GM19438 (cell line): ENCODE measurements around the gene SLC6A13.

ENCODE experiments used
- ATAC-seq: cut with Tn5 transposase; IDR thresholded peaks from one replicate; pipeline ENCODE4 v1.9.1; 2021; ENCODE audit warnings: low read depth; ENCODE audit not compliant: unreplicated experiment

The SLC6A13 gene

DNA sequence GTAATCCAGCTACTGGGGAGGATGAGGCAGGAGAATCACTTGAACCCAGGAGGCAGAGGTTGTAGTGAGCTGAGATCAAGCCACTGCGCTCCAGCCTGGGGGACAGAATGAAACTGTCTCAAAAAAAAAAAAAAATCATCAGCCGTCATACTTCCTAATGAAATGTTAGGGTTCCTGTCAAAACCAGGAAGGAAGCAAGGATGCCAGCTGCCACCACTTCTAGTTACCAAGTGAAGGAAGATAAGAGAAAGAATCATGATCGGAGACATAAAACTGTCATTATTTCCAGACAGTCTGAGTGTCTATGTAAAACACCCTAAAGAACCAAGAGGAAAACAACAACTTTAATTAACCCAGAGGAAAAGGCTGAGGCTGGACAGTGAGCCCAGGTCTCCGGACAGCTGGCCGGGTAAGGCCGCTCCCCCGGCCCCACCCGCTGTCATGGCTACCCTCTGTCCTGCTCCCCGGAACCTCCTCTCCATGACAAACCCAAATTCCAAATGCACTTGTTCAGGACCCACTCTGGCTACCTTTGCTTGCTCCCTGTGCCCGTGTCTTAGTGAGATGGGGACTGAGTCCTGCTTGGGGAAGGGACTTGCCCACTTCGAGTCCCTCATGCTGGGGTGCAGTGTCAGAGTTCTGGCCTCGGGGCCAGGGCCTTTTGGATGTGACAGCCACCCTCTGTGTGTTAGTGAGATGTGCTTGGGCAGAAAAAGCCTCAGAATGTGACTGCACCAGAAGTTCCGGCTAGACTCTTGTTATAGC is 77.6 kb downstream of the SLC6A13 start:
- no peak for ATAC-seq

DNA sequence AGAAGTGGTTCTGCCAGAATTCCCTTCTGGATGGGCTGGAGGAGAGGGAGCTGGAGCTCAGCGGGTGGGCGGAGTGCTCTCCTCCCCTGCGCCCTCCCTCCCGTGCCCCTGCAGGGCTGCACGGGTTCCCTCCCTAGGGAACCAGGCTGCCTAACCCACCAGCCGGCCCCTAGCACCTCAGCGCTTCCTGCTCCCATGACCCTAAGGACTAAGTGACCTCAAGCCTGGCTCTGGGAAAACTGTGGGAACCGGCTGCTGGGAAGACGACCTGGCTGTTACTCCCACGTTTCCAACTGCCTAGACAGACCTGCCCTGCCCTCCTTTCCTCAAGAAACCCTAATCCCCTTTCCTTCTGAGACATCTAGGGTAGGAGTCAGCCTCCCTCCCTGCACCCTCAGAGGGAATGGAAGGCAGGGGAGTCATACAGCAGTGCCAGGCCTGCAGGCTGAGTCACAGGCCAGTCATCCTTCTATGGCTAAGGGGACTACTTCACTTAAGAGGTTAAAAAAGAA is 80.2 kb downstream of the SLC6A13 start:
- no peak for ATAC-seq

- ATAC-seq = no peak
These were observed 80.7 kb downstream of the SLC6A13 start for GRCh38 chr12:181921-182320.

DNA sequence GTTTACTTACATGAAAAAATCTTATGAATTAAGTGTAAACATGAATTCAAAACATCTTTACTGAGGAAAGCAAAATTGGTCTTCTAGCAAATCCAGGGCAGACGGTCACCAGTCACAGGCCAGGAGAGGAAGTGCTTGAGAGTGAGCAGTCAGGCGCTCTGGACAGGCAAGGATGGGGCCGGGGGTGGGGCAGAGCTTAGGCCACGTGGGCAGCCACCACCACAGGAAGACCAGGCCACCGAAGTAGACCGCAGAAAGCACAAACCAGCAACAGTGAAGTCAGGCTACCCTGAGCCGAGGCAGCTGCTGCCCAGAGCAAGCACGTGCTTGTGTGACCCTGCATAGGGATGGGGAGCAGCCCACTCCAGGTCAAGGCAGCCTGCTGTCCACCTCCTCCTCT is 82.2 kb downstream of the SLC6A13 start:
- ATAC-seq = no peak

DNA sequence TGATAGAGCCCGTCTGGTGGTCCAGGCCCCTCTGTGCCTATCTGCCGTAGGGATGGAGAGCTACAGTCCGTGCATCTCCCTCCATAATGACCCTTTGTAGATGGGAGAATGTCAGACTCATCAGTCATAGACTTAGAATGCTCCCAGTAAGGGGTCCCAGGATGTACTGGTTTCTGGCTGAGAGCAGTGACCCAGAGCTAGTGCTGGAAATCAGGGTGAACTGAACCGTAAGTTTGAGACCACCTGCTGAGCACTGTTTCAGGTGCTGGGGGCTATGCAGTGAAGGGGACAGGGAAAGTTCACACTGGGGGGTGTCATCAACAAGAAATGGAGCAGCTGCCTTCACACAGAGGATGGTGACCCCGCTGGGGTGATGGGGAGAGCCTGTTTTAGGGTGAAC is 82.8 kb downstream of the SLC6A13 start:
- ATAC-seq = no peak

DNA sequence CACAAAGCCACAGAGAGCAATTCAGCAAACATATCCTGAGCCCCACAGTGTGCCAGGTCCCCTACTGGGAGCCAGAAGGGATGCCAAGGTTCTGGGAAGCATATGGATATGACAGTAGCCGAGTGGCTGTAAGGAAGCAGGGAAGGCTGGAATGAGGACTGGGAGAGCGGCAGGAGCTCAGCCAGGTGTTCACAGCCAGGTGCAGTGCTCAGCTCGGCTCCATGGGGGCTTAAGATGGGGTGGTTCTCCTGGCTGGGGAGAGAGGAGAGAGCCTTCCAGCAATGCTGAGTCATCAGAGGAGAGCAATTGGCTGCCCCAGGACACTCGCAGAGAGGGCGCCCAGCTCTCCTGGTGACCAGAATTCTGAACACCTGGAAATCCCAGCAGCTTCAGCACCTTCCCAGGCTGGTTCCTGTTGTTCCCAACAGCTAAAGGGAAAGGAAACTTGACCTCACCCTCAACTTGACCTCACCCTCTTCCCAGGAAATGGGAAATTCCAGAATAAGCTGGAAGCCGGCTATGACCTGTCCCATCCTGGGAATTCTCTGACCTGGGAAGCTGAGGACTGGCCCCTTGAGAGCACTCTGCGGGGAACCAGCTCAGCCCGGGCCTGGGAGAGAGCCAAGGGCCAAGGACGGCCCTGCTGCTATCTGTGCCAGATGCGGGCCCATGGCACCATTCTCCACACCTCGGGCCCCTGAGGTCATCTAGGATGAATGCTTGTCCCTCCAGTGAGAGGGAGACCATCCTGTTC is 83.3 kb downstream of the SLC6A13 start:
- no peak for ATAC-seq

DNA sequence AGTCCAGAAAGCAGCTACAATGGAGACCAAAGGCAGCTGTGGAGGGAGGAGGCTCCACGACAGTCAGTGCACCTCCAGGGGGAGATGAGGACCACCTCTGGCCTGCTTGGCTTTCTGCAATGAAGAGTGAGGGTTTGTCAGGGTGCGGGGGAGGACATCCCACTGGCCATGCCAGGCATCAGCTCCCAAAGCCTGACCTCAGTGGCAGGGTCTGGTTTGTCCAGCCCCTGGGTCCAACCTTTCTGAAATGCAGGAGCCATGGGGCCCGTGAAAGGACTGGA is 83.9 kb downstream of the SLC6A13 start:
- ATAC-seq = no peak

DNA sequence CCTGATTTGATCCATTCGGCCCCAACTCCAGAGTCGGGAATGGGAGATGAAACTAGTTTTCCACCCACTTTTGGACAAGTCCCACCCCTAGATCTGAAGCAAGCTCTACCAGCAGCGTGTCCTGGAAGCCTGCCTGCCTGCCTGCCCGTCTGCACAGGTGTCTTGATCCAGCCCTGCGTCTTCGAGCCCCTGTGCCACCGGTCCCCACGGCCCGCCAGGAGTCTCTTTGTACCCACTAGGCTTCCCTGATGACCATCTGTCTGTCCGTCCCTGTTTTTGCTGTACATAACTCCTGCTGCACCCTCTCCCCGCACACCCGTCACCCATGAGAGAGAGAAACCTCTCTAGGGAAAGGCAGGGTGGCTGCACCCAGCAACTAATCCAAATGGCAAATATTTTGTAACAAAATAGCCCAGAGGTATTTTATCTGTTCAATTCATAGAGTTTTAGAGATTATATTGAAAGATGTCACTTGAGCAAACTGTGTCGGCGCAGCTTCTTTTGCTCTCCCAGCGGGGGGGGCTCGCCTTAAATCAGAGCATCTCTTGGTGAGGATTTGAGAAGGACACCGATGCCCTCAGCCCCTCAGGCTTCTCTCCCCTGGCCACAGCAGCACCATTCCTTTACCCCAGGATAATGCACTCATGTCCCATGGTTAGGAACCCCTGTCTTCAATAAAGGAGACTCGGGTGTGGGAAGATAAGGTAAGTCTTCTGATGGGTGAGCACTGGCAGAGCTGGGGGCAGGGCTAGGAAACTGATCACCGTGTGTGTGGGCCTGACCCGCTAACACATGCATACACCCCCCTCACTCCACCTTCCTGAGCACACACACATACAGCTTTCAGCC is 84.4 kb downstream of the SLC6A13 start:
- no peak for ATAC-seq

DNA sequence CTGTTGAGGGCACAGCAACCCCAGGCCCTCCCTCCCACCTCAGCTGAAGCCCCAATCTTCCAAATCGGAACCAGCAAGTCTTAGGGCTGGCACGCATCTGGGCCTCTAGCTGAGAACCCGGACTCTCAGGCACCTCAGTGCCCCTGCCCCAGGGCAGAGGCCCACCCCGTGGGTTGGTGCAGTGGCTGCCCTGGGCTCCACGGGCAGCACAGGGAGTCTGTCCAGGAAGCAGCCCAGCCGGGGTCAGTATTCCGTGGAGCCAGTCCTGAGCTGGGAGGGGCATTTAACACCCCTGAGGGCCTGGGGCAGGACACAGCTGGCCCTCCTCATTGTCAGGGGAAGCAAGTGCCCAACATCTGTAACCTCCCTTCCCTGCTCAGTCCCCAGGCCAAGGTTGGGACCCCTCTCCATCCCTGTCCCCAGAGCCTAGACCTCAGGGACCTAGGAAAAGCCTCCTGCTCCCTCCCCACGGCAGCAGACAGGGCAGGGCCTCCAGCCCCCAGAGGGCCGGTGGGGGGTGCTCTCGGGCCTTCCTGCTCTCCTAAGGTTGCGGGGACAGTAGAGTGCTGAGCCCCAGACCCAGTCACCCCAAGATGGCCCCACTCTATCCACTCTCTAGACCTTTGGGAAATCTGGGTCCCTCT is 85.2 kb downstream of the SLC6A13 start:
- no peak for ATAC-seq

DNA sequence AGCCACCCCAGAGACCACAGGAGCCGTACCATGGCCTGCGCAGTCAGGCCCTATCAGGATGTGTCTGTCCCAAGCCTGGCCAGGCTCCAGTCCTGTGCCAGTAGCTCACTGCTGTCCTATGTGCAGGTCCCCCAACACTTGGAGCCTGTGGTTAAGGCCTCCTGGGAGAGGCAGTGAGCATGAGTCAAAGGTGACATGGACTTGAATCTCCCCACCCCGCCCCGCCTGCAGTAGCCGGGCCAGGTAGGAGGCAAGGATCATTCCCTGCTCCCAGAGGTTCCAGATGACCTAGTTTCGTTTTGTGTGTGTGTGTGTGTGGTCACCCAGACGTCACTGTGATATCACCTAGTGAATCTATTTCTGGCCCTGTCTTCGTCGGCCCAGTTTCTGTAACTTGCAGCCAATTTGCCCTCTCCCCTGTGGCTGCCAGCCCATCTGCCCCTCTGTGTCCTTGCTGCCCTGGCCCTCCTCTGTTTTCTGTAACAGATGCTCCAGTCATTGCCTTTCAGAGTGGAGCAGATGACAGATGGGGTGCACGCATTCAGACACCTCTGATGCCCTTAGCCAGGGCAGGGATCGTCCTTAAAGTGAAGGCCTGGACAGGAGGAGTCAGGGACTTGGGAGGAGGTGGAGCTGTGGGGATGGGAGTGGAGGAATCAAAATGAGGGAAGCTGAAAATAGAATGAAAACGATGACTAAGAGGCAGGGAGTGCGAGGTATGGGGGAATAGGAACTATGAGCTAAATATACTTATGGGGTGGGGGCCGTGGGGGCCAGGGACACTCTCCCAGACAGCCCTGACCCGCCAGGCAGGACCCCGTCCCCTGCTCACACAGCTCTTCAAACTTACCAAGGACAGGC is 86.1 kb downstream of the SLC6A13 start:
- ATAC-seq = no peak

DNA sequence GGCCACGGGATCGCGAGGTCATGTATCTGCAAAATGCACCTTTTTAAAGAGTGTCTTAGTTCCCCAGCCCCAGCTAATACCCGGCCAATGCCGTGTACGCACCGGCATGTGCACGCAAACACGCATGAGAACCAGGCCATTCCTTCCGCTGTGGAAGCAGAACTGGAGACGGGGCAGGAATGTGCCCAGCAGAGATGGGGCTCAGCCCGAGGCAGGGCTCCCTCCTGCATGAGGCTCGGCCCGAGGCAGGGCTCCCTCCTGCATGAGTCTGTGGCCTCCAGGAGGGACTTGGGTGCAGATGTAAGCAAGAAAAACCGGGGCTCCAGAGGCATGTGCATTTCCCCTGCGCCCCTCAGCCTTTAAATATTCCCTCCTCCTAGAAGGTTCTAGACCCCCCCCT is 86.9 kb downstream of the SLC6A13 start:
- ATAC-seq = no peak

GRCh38 chr12:175250-175649 is 87.4 kb downstream of the SLC6A13 start:
- no peak for ATAC-seq

- no peak for ATAC-seq
These were observed 88.0 kb downstream of the SLC6A13 start for GRCh38 chr12:174596-174995.

DNA sequence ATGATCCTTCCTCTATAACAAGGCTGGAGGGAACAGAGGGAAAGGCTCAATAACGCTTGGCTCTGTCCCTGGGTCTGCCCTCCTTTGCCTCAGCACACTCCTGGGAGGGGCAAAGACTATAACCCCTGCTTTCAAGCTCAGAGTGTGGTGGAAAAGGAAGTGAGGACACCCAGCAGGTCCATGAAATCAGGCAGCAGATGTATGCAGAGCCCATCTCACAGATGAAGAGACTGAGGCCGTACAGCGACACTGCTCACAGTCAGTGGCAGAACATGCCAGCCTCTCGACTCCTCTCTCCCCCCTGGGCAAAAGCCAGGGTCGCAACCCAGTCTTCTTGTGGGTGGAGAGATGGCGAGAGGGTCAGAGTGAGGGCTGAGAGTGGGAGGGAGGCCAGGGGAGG is 88.5 kb downstream of the SLC6A13 start:
- ATAC-seq = no peak

DNA sequence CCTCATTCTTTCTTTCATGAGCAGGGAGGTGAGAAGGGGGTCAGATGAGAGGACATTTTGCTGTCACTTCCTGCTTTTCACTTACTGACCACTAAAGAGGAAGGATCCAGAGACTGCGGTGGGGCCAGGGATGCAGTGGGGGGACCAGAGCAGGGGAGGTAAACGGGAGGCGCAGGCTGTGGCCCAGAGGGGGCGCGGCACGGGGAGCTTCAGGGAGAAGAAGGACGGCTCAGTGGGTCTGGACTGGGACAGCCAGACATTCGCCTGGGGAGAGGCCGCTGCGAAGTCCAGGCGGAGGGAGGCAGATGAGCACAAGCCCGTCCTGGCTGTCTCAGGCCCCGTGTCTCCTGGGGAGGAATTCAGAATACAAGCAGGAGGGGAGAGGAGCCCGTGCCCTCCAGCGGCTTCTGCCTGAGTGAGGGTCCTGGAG is 89.9 kb downstream of the SLC6A13 start:
- no peak for ATAC-seq

GRCh38 chr12:171743-172676 is 90.6 kb downstream of the SLC6A13 start:
- no peak for ATAC-seq

DNA sequence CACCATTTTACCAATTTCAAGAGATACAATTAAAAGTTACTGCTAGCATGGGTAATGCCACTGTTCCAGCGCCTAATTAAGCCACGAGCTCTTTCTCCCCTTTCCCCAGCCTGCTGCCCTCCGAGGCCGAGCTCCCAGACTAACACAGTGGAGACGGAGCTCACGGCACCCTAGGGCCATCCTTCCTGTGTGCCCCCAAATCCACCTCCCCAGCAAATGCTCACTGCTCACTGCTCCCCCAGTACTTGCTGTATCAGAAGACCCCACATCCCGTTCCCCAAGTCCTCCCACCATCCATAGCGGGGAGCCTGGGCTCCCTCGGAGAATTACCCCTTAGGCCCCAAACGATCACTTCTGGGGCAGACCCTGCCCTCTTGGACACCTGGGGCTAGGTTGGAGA is 91.4 kb downstream of the SLC6A13 start:
- ATAC-seq = no peak
